SW 1271 (cell line): ENCODE data around the gene FRYL.
"Not testable (repeated sequence)": the region's sequence is repeated elsewhere in the genome, so short reads cannot be mapped to it uniquely, and the experiment has no call there.

Experiments
- DNase-seq, 2 experiments: peaks; one replicate each; lab custom pipeline; 2025; lab: John Stamatoyannopoulos, UW

The FRYL gene

GRCh38 chr4:48746608-48747362 is 33.3 kb downstream of the FRYL start:
- no peak for DNase-seq

- DNase-seq = not testable (repeated sequence)
Observed at GRCh38 chr4:48745223-48745622, 34.9 kb downstream of the FRYL start.

- DNase-seq = no peak
Observed at GRCh38 chr4:48742412-48742811, 37.7 kb downstream of the FRYL start.

- no peak for DNase-seq
Observed at GRCh38 chr4:48739560-48740019, 40.5 kb downstream of the FRYL start.

- DNase-seq = no peak
Observed at GRCh38 chr4:48738856-48739255, 41.2 kb downstream of the FRYL start.

GRCh38 chr4:48728906-48729496 is 51.1 kb downstream of the FRYL start:
- not testable (repeated sequence) for DNase-seq

GRCh38 chr4:48727666-48728459 is 52.2 kb downstream of the FRYL start:
- DNase-seq = no peak

GRCh38 chr4:48725414-48725813 is 54.7 kb downstream of the FRYL start:
- DNase-seq = no peak

GRCh38 chr4:48722509-48723446 is 57.3 kb downstream of the FRYL start:
- no peak for DNase-seq

GRCh38 chr4:48720459-48720858 is 59.6 kb downstream of the FRYL start:
- DNase-seq = no peak

GRCh38 chr4:48718818-48719465 is 61.1 kb downstream of the FRYL start:
- no peak for DNase-seq

- DNase-seq = not testable (repeated sequence)
Observed at GRCh38 chr4:48716285-48716684, 63.8 kb downstream of the FRYL start.

- no peak for DNase-seq
Observed at GRCh38 chr4:48710446-48711209, 69.5 kb downstream of the FRYL start.

- no peak for DNase-seq
Observed at GRCh38 chr4:48709901-48710300, 70.2 kb downstream of the FRYL start.

- no peak for DNase-seq
Observed at GRCh38 chr4:48708610-48709009, 71.5 kb downstream of the FRYL start.

- DNase-seq = no peak
Observed at GRCh38 chr4:48706736-48707135, 73.3 kb downstream of the FRYL start.

- no peak for DNase-seq
Observed at GRCh38 chr4:48705609-48706008, 74.5 kb downstream of the FRYL start.

GRCh38 chr4:48704091-48704802 is 75.8 kb downstream of the FRYL start:
- DNase-seq = no peak

- DNase-seq = peak in 1 of 2 experiments; percentile 76
Observed at GRCh38 chr4:48699475-48699874, 80.6 kb downstream of the FRYL start.
